GM13976 (cell line): ENCODE data around the gene CSPG4.
"Not testable (repeated sequence)": the region's sequence is repeated elsewhere in the genome, so short reads cannot be mapped to it uniquely, and the experiment has no call there.

Experiments
- DNase-seq: peaks from one replicate; pipeline ENCODE4 v3.0.0; 2012; ENCODE audit warnings: low spot score
- CTCF ChIP-seq: IDR thresholded peaks from 2 replicates; pipeline ENCODE4 v1.5.1; 2012; ENCODE audit warnings: borderline replicate concordance, mild to moderate bottlenecking; ENCODE audit not compliant: insufficient read depth; ENCODE audit errors: extremely low read depth, missing control alignments, control extremely low read depth
- in situ Hi-C: fragments of 300-500 bp; cut with MboI; formaldehyde crosslinking; loops from one replicate; pipeline ENCODE4 v1.12.0; 2022; ENCODE audit warnings: low sequenced_read_pairs, mixed read lengths, inconsistent platforms; ENCODE audit not compliant: unreplicated experiment

The CSPG4 gene

GRCh38 chr15:75758071-75758872 is 45.6 kb upstream of the CSPG4 start:
- peak; percentile 19 for TF ChIP-seq CTCF
- in situ Hi-C loops, result no loop called here
- DNase-seq, result peak; percentile 88

- DNase-seq, in situ Hi-C loops: not testable (repeated sequence)
These were observed 42.2 kb upstream of the CSPG4 start for GRCh38 chr15:75754871-75755270.

- no peak for DNase-seq
- TF ChIP-seq CTCF, result no peak
- in situ Hi-C loops, result no loop called here
These were observed 40.5 kb upstream of the CSPG4 start for GRCh38 chr15:75753145-75753544.

- in situ Hi-C loops, result no loop called here
- DNase-seq, result no peak
- no peak for TF ChIP-seq CTCF
These were observed 39.2 kb upstream of the CSPG4 start for GRCh38 chr15:75751891-75752290.

- DNase-seq, result no peak
- in situ Hi-C loops, result no loop called here
These were observed 38.6 kb upstream of the CSPG4 start for GRCh38 chr15:75751116-75751875.

GRCh38 chr15:75750261-75751050 is 37.8 kb upstream of the CSPG4 start:
- no peak for DNase-seq
- in situ Hi-C loops, result no loop called here

More at GRCh38 chr15:75751116-75751875, 38.6 kb upstream of the CSPG4 start:
- TF ChIP-seq CTCF, result no peak

More at GRCh38 chr15:75750261-75751050, 37.8 kb upstream of the CSPG4 start:
- no peak for TF ChIP-seq CTCF
